Left lung (tissue), 10 donors: ENCODE measurements around the gene RGS12. TPM values are rescaled to one million over a fixed set of nuclear protein-coding genes. Genes with fewer than 3 reads are reported as not detected.
A peak's percentile ranks its signal among the peaks of the same experiment; 100 is the strongest.

Source experiments
- ATAC-seq: fragments of 200-7000 bp; cut with Tn5 transposase; one replicate; pipeline ENCODE4 v1.9.1; 2020; ENCODE audit warnings: moderate library complexity
- DNase-seq, 4 donors: peaks; one replicate each; pipeline ENCODE4 v3.0.0-alpha.2; 2013 to 2020
- H3K27ac ChIP-seq, 2 donors: fragments of 200-600 bp; sonication (generic) in 1 of 2; one replicate each; pipeline versions ENCODE4 v1.5.0 to v1.8.0; 2020 to 2021
- H3K27me3 ChIP-seq, 2 donors: fragments of 200-600 bp; sonication (generic) in 1 of 2; one replicate each; pipeline versions ENCODE4 v1.5.0 to v1.8.0; 2020 to 2021
- H3K36me3 ChIP-seq, 2 donors: fragments of 200-600 bp; sonication (generic) in 1 of 2; one replicate each; pipeline versions ENCODE4 v1.5.0 to v1.8.0; 2020 to 2021
- H3K4me1 ChIP-seq, 2 donors: fragments of 200-600 bp; one replicate each; pipeline ENCODE4 v1.8.0; 2021
- H3K4me3 ChIP-seq, 2 donors: fragments of 200-600 bp; sonication (generic) in 1 of 2; one replicate each; pipeline versions ENCODE4 v1.5.0 to v1.8.0; 2020 to 2021; ENCODE audit warnings: mild to moderate bottlenecking in 1 of 2
- H3K9me3 ChIP-seq, 2 donors: fragments of 200-600 bp; sonication (generic) in 1 of 2; one replicate each; pipeline versions ENCODE4 v1.5.0 to v1.8.0; 2020 to 2021
- CTCF ChIP-seq, 2 donors: fragments of 200-600 bp; sonication (generic) in 1 of 2; IDR thresholded peaks; one replicate each; pipeline versions ENCODE4 v1.5.0 to v1.8.0; 2021; ENCODE audit warnings: antibody characterized with exemption in 2 of 2
- intact Hi-C, 2 donors: fragments of 100-400 bp; cut with DNase I; formaldehyde crosslinking; loops; one replicate each; pipeline versions ENCODE4 v1.11.2 to v1.14.2; 2022
- polyA plus RNA-seq, 6 donors: library from polyadenylated mRNA; unstranded; fragments of 120-200 nt; gene quantifications; one replicate each; pipeline ENCODE4 v1.2.1, GENCODE V29; 2013; ENCODE audit not compliant: insufficient read length in 6 of 6
- total RNA-seq, 2 donors: library from RNA; stranded (reverse); fragmentation: NEBNext Ultra II Directional; extraction: Animal tissue kit (Norgen Biotek cat#: 25700); gene quantifications; one replicate each; pipeline ENCODE4 v1.2.1, GENCODE V29; 2021
- donor health status: DM: no; HTN: yes; CAD: no.
- donor health status: DM: no; HTN: no; CAD: no.

Gene RGS12
- total and polyA plus RNA-seq, 8 donors: 28.2 to 80.7 (median 68.2) TPM

GRCh38 chr4:3291411-3291968 is 1.3 kb upstream of the RGS12 start:
- Histone ChIP-seq H3K36me3 (no peaks in the 10 kb centered on the region), H3K4me1 (peaks cover 10 to 31% of the 10 kb centered on the region in 2 donors), H3K9me3 (no peaks in the 10 kb centered on the region), H3K27me3 (peaks cover 0 to 28% of the 10 kb centered on the region in 2 donors), H3K27ac (peak overlapping the region; percentile 86 to 90), H3K4me3 (peak overlapping the region; percentile 76 to 85)
- DNase-seq: peak in 2 of 4 donors; percentile 60 to 83
- peak; percentile 36 for ATAC-seq
- no peak for TF ChIP-seq CTCF (IDR thresholded peaks at IDR 0.05)
- intact Hi-C loops: no loop called here

- intact Hi-C loops: no loop called here
- peak; percentile 85 for ATAC-seq
- peaks cover 10 to 28% of the 10 kb centered on the region in 2 donors for H3K4me1 ChIP-seq
Measured at GRCh38 chr4:3291969-3292570, 751 bp upstream of the RGS12 start.

GRCh38 chr4:3293401-3294391 is 875 bp downstream of the RGS12 start:
- Histone ChIP-seq H3K27ac (peak overlapping the region in 1 of 2 donors; percentile 61), H3K36me3 (no peaks in the 10 kb centered on the region), H3K4me3 (peak overlapping the region; percentile 41 to 85), H3K9me3 (no peaks in the 10 kb centered on the region), H3K27me3 (peaks cover 0 to 19% of the 10 kb centered on the region in 2 donors), H3K4me1 (peaks cover 10 to 32% of the 10 kb centered on the region in 2 donors)
- peak in 1 of 4 donors; percentile 81 for DNase-seq
- no peak for ATAC-seq
- no peak for TF ChIP-seq CTCF (IDR thresholded peaks at IDR 0.05)
- intact Hi-C loops: no loop called here

More at GRCh38 chr4:3291969-3292570, 751 bp upstream of the RGS12 start:
- peak overlapping the region; percentile 76 to 85 for H3K4me3 ChIP-seq
- H3K27ac ChIP-seq: peak overlapping the region; percentile 86 to 90
- DNase-seq: peak in 3 of 4 donors; percentile 51 to 92 (median 76)
- H3K27me3 ChIP-seq: peaks cover 0 to 23% of the 10 kb centered on the region in 2 donors
- no peak for TF ChIP-seq CTCF (IDR thresholded peaks at IDR 0.05)
- no peaks in the 10 kb centered on the region for H3K9me3 ChIP-seq
- no peaks in the 10 kb centered on the region for H3K36me3 ChIP-seq

GRCh38 chr4:3294401-3295241 is 1.8 kb downstream of the RGS12 start:
- Histone ChIP-seq H3K27me3 (peaks cover 0 to 19% of the 10 kb centered on the region in 2 donors), H3K4me1 (peaks cover 16 to 34% of the 10 kb centered on the region in 2 donors), H3K36me3 (no peaks in the 10 kb centered on the region), H3K27ac (peak overlapping the region in 1 of 2 donors; percentile 61), H3K9me3 (no peaks in the 10 kb centered on the region), H3K4me3 (peak overlapping the region in 1 of 2 donors; percentile 85)
- TF ChIP-seq CTCF (IDR thresholded peaks at IDR 0.05): no peak
- DNase-seq (peak in 1 of 4 donors; percentile 76), ATAC-seq (no peak)
- intact Hi-C loops: no loop called here
